Effector memory CD4-positive, alpha-beta T cell (primary cell): Measurements from ENCODE around the gene PI4KB.
A peak's percentile ranks its signal among the peaks of the same experiment; 100 is the strongest.

ENCODE experiments used
- DNase-seq, 3 donors: peaks; one replicate each; pipeline ENCODE4 v3.0.0-alpha.2; 2020
- H3K27ac ChIP-seq: 2 replicates; pipeline ENCODE4 v1.7.0; 2013; ENCODE audit warnings: mild to moderate bottlenecking, low read length, moderate library complexity; ENCODE audit not compliant: insufficient read depth, poor library complexity, severe bottlenecking
- H3K27me3 ChIP-seq: replicated peaks from 2 replicates; pipeline ENCODE4 v1.7.0; 2013; ENCODE audit warnings: mild to moderate bottlenecking, low read length; ENCODE audit not compliant: insufficient read depth, control insufficient read depth, poor library complexity, severe bottlenecking
- H3K36me3 ChIP-seq: 2 replicates; pipeline ENCODE4 v1.7.0; 2013; ENCODE audit warnings: mild to moderate bottlenecking, low read length, moderate library complexity; ENCODE audit not compliant: control insufficient read depth, insufficient read depth
- H3K4me1 ChIP-seq: 2 replicates; pipeline ENCODE4 v1.7.0; 2013; ENCODE audit warnings: low read length, mild to moderate bottlenecking; ENCODE audit not compliant: control insufficient read depth, insufficient read depth, poor library complexity, severe bottlenecking
- H3K4me3 ChIP-seq: 2 replicates; pipeline ENCODE4 v1.7.0; 2013; ENCODE audit warnings: low read length, low read depth, mild to moderate bottlenecking; ENCODE audit not compliant: insufficient read depth, poor library complexity, severe bottlenecking
- H3K9me3 ChIP-seq: 2 replicates; pipeline ENCODE4 v1.7.0; 2013; ENCODE audit warnings: mild to moderate bottlenecking, low read length, moderate library complexity; ENCODE audit not compliant: control insufficient read depth

PI4KB gene

GRCh38 chr1:151254217-151255213 is 72.7 kb downstream of the PI4KB start, which contains the start of gene PSMD4:
Gene PSMD4 (plus strand): TSS chr1:151254734. CDS start chr1:151254783, 49 bp downstream.
- Histone ChIP-seq H3K27me3 (no peaks in the 10 kb centered on the region), H3K4me3 (peak within 1 kb of the TSS; percentile 73), H3K27ac (peak within 1 kb of the TSS; percentile 68)

DNA sequence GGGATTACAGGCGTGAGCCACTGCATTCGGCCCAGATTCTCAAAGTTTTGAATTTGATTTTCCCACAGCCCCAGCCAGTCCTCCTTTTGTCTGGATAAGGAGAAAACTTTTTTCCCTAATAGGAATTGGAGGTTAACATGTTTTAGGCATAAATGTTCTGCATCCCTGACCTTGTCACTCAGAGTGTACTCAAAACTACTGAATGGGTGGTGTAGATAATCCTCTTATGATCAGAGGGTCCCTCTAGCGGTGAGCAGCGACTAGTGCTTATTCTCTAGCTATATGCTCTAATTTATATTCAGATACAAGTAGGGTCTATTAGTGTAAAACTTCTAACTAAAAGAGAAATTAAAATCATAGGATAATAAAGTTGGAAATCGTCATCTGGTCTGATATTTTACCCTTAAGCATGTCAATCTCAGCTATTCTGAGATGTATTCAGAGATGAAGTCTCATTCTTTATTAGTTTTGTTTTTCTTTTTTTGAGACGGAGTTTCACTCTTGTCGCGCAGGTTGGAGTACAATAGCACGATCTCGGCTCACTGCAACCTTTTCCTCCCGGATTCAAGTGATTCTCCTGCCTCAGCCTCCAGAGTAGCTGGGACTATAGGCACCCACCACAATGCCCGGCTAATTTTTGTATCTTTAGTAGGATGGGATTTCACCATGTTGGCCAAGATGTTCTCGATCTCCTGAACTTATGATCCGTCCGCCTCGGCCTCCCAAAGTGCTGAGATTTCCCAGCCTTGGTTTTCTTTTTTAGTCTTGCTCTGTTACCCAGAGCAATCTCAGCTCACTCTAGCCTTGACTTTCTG is 75.4 kb downstream of the PI4KB start:
- no peaks in the 10 kb centered on the region for H3K9me3 ChIP-seq
- H3K27ac ChIP-seq, result no peak overlapping the region
- H3K4me1 ChIP-seq, result peaks cover 8% of the 10 kb centered on the region
- DNase-seq, result peak; percentile 7 to 45 (median 27)
- H3K4me3 ChIP-seq, result no peak overlapping the region
- H3K36me3 ChIP-seq, result peaks cover 16% of the 10 kb centered on the region
- H3K27me3 ChIP-seq, result no peaks in the 10 kb centered on the region

More at GRCh38 chr1:151254217-151255213, 72.7 kb downstream of the PI4KB start, which contains the start of gene PSMD4:
- Histone ChIP-seq H3K9me3 (no peaks in the 10 kb centered on the region), H3K4me1 (peaks cover 8% of the 10 kb centered on the region), H3K36me3 (peaks cover 1% of the 10 kb centered on the region)
- DNase-seq, result peak; percentile 88 to 89 (median 88)

DNA sequence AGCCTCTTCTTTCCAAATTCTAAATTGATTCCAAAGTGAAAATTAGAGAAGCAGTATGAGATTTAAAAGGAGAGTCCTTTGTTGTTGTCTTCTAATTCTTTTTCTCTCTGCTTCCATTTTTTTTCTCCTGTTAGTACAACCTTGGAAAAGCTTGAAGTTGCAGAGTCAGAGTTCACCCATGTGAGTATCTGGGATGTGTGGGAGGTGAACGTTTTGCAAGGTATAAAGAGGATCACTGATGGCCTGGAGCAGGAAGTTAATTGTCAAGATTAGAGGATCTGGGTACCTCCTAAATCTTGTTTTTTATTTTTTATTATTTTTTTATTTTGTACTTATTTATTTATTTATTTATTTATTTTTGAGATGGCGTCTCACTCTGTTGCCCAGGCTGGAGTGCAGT is 80.4 kb downstream of the PI4KB start:
- H3K4me3 ChIP-seq, result no peak overlapping the region
- no peak overlapping the region for H3K27ac ChIP-seq
- H3K9me3 ChIP-seq, result no peaks in the 10 kb centered on the region
- DNase-seq, result no peak
- no peaks in the 10 kb centered on the region for H3K27me3 ChIP-seq
- no peaks in the 10 kb centered on the region for H3K4me1 ChIP-seq
- peaks cover 59% of the 10 kb centered on the region for H3K36me3 ChIP-seq

- H3K27me3 ChIP-seq, result no peaks in the 10 kb centered on the region
- no peak for DNase-seq
- H3K4me1 ChIP-seq, result no peaks in the 10 kb centered on the region
- no peak overlapping the region for H3K4me3 ChIP-seq
- H3K9me3 ChIP-seq, result no peaks in the 10 kb centered on the region
- H3K36me3 ChIP-seq, result peaks cover 80% of the 10 kb centered on the region
- no peak overlapping the region for H3K27ac ChIP-seq
Observed at GRCh38 chr1:151243683-151244216, 83.5 kb downstream of the PI4KB start.

- no peaks in the 10 kb centered on the region for H3K4me1 ChIP-seq
- peaks cover 85% of the 10 kb centered on the region for H3K36me3 ChIP-seq
- no peaks in the 10 kb centered on the region for H3K27me3 ChIP-seq
- no peak for DNase-seq
- no peak overlapping the region for H3K4me3 ChIP-seq
- H3K27ac ChIP-seq, result no peak overlapping the region
- H3K9me3 ChIP-seq, result no peaks in the 10 kb centered on the region
Observed at GRCh38 chr1:151242442-151242841, 84.8 kb downstream of the PI4KB start.
